OCI-LY3 (cell line): ENCODE results near the gene ENC1.

Source experiments
- H2AFZ ChIP-seq: fragments of 200-600, 300-600 bp; shearing (Covaris generic); 2 replicates; pipeline ENCODE4 v1.6.0; 2014; ENCODE audit warnings: antibody characterized with exemption, low read depth, low read length
- H3K27ac ChIP-seq: fragments of 200-600, 300-600 bp; sonication (generic); 2 replicates; pipeline ENCODE4 v1.5.1; 2014; ENCODE audit warnings: mild to moderate bottlenecking, low read length, moderate library complexity, mixed read lengths
- H3K27me3 ChIP-seq: fragments of 200-600, 300-600 bp; sonication (generic); 2 replicates; pipeline ENCODE4 v1.6.1; 2014; ENCODE audit warnings: low read depth, low read length, mixed read lengths
- H3K36me3 ChIP-seq: fragments of 200-600, 300-600 bp; sonication (generic); replicated peaks from 2 replicates; pipeline ENCODE3; 2014; ENCODE audit warnings: low read depth, low read length, mixed read lengths
- H3K4me1 ChIP-seq: fragments of 300-600, 200-600 bp; sonication (generic); 2 replicates; pipeline ENCODE4 v1.6.1; 2014; ENCODE audit warnings: low read length, mixed read lengths
- H3K4me2 ChIP-seq: fragments of 200-600, 300-600 bp; sonication (generic); 2 replicates; pipeline ENCODE4 v1.6.1; 2014; ENCODE audit warnings: low read length, mixed read lengths
- H3K4me3 ChIP-seq: fragments of 300-600, 200-600 bp; sonication (generic); 2 replicates; pipeline ENCODE4 v1.5.1; 2014; ENCODE audit warnings: antibody characterized with exemption, mild to moderate bottlenecking, low read length, moderate library complexity
- H3K79me2 ChIP-seq: fragments of 300-600, 200-600 bp; shearing (Covaris generic); 2 replicates; pipeline ENCODE4 v1.6.1; 2014; ENCODE audit warnings: mild to moderate bottlenecking, low read length, mixed read lengths
- H3K9ac ChIP-seq: fragments of 300-600, 200-600 bp; shearing (Covaris generic); 2 replicates; pipeline ENCODE4 v1.6.0; 2014; ENCODE audit warnings: mild to moderate bottlenecking, low read length, moderate library complexity
- H3K9me3 ChIP-seq: fragments of 200-600, 300-600 bp; shearing (Covaris generic); 2 replicates; pipeline ENCODE4 v1.6.1; 2014; ENCODE audit warnings: low read length, mixed read lengths; ENCODE audit not compliant: insufficient read depth
- H4K20me1 ChIP-seq: fragments of 200-600, 300-600 bp; sonication (generic); 2 replicates; pipeline ENCODE4 v1.6.1; 2016; ENCODE audit warnings: low read length, mixed read lengths; ENCODE audit not compliant: insufficient read depth
- CTCF ChIP-seq: fragments of 200-600, 300-600 bp; sonication (generic); IDR thresholded peaks from 2 replicates; pipeline ENCODE4 v1.5.1; 2014; ENCODE audit warnings: antibody characterized with exemption, low read length, low read depth
- EZH2phosphoT487 ChIP-seq: fragments of 200-600 bp; shearing (Covaris generic); IDR thresholded peaks from 2 replicates; pipeline ENCODE4 v1.6.1; 2018; ENCODE audit warnings: antibody characterized with exemption, mixed run types, low read depth

ENC1 gene

GRCh38 chr5:74621492-74621891 is 19.0 kb downstream of the ENC1 start:
- no peaks in the 10 kb centered on the region for H3K36me3 ChIP-seq
- peaks cover 4% of the 10 kb centered on the region; the same call in 1 of the 2 replicates for H4K20me1 ChIP-seq
- no peak overlapping the region for H3K9ac ChIP-seq
- no peaks in the 10 kb centered on the region for H3K79me2 ChIP-seq
- H2AFZ ChIP-seq, result no peak overlapping the region
- H3K4me2 ChIP-seq, result peak overlapping the region; percentile 66
- TF ChIP-seq CTCF, result no peak
- TF ChIP-seq EZH2phosphoT487, result no peak
- H3K4me1 ChIP-seq, result peaks cover 29% of the 10 kb centered on the region
- no peak overlapping the region for H3K4me3 ChIP-seq
- H3K27ac ChIP-seq, result no peak overlapping the region
- peaks cover 36% of the 10 kb centered on the region for H3K27me3 ChIP-seq
- H3K9me3 ChIP-seq, result no peaks in the 10 kb centered on the region

- no peak overlapping the region for H3K4me2 ChIP-seq
- peaks cover 29% of the 10 kb centered on the region for H3K4me1 ChIP-seq
- H2AFZ ChIP-seq, result no peak overlapping the region
- no peak overlapping the region for H3K4me3 ChIP-seq
- H4K20me1 ChIP-seq, result peaks cover 4% of the 10 kb centered on the region; the same call in 1 of the 2 replicates
- no peak overlapping the region for H3K27ac ChIP-seq
- no peaks in the 10 kb centered on the region for H3K36me3 ChIP-seq
- H3K9ac ChIP-seq, result no peak overlapping the region
- H3K27me3 ChIP-seq, result peaks cover 28% of the 10 kb centered on the region
- no peaks in the 10 kb centered on the region for H3K9me3 ChIP-seq
- TF ChIP-seq EZH2phosphoT487, result no peak
- no peak for TF ChIP-seq CTCF
- no peaks in the 10 kb centered on the region for H3K79me2 ChIP-seq
Observed at GRCh38 chr5:74619308-74619707, 21.2 kb downstream of the ENC1 start.

- Histone ChIP-seq H3K9ac (no peak overlapping the region), H3K27me3 (peaks cover 23% of the 10 kb centered on the region), H3K4me1 (peaks cover 25% of the 10 kb centered on the region), H3K4me3 (no peak overlapping the region), H3K27ac (no peak overlapping the region), H3K4me2 (no peak overlapping the region), H4K20me1 (peaks cover 4% of the 10 kb centered on the region; the same call in 1 of the 2 replicates), H2AFZ (no peak overlapping the region), H3K79me2 (no peaks in the 10 kb centered on the region), H3K36me3 (no peaks in the 10 kb centered on the region), H3K9me3 (no peaks in the 10 kb centered on the region)
- TF ChIP-seq EZH2phosphoT487, result no peak
- no peak for TF ChIP-seq CTCF
Observed at GRCh38 chr5:74618106-74618505, 22.4 kb downstream of the ENC1 start.

- Histone ChIP-seq H3K9ac (no peak overlapping the region), H3K27ac (no peak overlapping the region), H3K4me1 (peaks cover 16% of the 10 kb centered on the region), H3K79me2 (no peaks in the 10 kb centered on the region), H3K36me3 (no peaks in the 10 kb centered on the region), H3K4me2 (no peak overlapping the region), H4K20me1 (peaks cover under 1% of the 10 kb centered on the region; the same call in 1 of the 2 replicates), H2AFZ (no peak overlapping the region), H3K9me3 (no peaks in the 10 kb centered on the region), H3K27me3 (peaks cover 22% of the 10 kb centered on the region), H3K4me3 (no peak overlapping the region)
- TF ChIP-seq CTCF (no peak), EZH2phosphoT487 (no peak)
Observed at GRCh38 chr5:74617202-74617601, 23.3 kb downstream of the ENC1 start.
